NCI-H1092 (cell line): ENCODE results near the gene HSPA2.
"Not testable (repeated sequence)": the region's sequence is repeated elsewhere in the genome, so short reads cannot be mapped to it uniquely, and the experiment has no call there.

Source experiments
- DNase-seq: peaks from one replicate; lab custom pipeline; 2025; lab: John Stamatoyannopoulos, UW

The HSPA2 gene

DNA sequence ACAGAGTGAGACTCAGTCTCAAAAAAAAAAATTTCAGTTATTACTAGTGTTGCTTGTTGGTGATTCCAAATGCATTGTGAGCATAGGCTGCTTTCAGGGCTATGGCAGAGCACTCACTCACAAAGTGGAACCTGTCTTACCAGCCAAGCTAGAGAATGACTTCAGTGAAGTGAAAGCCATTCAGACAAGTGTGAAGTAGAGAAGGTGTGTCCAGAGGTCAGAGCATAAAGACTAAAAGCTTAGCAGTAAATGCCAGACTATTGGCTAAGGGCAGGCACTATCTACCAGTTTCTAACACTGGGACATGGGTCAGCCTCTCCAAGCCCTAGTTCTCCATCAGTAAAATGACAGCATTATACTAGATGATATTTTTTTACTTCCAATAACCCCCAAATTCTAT lies 21.9 kb downstream of the HSPA2 start:
- no peak for DNase-seq

DNA sequence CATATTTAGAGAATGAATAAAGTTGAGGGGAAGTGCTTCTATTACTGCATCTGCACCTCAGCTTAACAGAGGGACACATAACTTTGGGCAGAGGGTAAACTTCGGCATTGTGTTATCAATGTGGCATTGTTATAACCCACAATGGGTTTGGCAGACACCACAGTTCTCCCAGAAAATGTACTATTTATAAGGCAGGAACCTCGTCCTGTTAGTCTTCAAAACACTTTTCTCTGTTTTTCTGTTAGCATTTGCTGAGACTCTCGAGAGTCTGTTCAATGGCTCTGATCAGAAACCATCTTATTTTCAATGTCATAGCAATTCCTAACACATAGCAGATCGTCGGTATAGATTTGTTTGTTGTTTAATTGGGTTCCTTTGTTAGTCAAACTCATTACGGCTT lies 23.2 kb downstream of the HSPA2 start:
- no peak for DNase-seq

DNA sequence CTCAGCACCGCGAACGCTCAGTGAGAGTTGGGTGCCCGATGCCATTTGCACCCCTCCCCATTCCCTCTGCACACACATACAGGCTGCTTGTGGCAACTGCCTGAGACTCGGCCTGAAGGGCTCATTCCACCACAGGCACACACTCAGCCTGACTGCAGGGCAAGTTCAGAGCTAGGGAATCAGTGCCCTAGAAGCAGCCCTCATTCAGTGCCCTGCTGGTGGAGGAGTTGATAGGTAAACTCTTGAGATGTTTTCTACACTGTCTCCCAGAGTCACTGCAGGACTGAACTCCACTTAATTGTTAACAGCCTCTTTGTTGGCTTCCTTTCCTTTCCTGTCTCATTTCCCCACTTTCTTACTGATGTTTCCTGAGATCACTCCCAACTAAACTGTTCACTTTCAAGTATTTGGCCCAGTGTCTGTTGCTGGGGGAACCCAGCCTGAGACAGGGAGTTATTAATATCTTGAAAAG lies 26.1 kb downstream of the HSPA2 start:
- DNase-seq = no peak

DNA sequence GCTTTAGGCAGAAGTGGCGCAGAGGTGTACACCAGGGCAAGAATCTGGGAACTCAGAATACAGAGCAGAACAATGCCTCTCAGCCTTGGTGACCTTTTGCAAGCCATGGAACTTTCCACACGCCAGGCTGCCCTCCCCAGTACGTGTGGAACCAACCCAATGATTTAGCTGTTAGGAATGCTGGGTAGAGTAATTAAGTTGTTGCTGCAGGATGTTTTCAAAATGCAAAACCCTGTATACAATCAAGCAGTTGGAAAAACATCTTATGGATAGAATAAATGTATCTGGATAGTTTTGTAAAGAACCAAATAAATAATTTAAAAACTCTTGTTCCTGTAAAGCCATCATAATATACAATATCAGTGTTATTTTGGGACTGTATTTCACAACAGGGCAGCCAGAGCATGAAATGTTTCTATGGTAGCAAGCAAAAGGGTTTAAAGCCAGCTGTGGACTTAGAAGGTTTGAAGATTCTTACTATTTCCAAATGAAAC lies 28.6 kb downstream of the HSPA2 start:
- no peak for DNase-seq

DNA sequence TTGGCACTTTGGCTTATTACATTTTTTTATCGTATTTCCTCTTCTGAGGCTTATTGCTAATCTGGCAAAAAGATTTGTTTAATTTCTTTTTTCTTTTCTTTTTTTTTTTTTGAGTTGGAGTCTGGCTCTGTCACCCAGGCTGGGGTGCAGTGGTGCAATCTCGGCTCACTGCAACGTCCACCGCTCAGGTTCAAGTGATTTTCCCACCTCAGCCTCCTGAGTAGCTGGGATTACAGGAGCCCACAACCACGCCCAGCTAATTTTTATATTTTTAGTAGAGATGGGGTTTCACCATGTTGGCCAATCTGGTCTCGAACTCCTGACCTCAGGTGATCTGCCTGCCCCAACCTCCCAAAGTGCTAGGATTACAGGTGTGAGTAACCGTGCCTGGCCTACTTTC lies 29.1 kb downstream of the HSPA2 start:
- DNase-seq = not testable (repeated sequence)

DNA sequence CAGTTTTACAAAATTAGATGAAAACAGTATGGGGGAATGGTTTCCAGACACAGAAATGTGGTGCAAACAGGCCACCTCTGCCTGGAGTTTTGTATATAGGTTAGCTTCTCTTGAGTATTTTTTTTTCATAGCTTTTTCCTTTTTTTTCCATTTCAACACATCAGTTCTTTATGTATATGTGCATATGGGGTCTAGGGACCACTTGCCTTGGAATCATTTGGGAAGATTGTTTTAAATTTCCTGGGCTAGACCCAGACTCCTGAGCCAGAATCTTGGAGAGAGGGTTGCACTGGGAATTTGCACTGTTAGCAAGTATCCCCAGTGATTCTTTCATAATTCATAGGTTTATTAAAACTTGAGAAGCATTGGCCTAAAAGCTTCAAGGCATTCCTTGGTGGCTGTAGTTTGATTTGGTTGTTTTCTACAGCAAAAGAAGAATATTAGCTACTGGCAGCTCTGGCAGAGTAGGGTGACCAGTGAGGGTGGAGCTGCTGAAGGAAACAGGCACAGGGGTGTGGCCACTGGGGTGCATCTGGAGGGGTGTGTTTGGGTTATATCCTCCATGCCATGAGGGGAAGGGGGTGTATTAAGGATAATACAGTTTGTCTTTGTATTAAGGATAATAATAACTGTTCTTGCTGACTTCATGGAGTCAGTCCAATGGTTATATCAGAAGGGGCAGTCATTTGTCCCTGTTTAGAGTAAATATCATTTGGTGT lies 32.0 kb downstream of the HSPA2 start:
- no peak for DNase-seq

DNA sequence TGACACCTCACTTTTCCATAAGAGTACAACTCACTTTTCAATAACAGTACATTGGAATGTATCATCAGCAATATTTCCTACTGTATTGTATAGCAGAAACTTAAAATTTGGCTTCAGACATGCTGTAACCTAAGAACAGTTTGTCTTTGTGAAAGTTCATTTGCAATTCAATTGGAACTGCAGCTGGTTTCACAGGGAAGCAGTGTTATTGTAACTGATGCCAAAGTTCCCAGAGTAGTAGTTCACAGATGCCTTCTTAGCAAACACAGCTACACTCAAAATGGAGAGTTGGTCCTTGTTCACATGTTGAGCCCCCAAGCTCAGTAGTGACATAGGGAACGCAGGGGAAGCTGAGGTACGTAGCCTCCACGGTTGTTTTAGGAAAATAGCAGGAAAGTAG lies 32.6 kb downstream of the HSPA2 start:
- no peak for DNase-seq

DNA sequence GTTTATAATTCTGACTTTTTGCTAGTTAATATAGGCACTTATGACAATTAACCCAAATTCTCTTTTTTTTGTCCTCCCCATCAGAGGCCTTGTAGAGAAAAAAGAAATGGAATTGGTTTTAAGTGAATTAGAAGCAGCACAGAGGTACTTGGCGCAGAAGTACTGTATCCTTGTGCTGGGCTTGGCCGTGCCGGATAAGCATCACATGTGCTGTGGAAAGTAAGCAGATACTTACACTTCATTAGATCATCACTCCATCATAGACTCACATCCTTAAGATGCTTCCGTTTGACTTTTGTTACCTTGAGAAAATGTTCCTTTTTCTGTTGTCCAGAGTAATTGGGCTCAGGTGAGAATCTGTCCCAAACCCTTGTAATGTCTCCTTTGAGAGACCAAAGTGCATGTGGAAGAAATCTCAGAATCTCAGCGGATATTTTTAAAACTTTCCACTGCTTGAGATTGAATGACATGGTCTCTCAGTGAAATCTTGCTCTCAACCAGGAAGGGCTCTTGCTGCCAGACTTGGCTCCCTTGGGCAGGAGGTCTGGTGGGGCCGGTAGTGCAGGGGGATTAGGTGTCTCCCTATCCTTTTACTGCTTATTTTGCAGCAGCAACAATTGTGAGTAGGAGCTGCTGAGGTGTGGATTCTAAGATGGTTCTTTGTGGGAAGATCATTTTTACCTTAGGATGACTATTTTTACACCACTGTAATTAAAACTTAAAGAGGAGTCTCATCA lies 34.0 kb downstream of the HSPA2 start:
- DNase-seq = no peak

DNA sequence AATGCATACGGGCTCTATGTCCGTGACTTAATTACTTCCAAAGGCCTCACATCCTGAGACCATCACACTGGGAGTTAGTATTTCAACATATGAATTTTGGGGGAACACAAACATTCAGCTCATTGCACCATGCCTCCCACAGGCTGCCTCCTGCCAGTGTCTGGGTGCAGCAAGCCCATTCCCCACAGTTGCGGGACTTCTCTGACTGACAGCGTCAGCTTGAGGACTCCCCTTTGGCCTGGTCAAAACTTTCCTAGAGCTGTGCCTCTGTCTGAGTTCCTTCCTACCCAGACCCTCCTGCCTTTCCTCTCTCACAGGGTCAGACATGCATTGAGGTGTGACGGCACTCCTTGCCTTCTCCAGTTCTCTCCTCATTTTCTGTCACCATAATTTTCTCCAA lies 36.7 kb downstream of the HSPA2 start:
- no peak for DNase-seq

DNA sequence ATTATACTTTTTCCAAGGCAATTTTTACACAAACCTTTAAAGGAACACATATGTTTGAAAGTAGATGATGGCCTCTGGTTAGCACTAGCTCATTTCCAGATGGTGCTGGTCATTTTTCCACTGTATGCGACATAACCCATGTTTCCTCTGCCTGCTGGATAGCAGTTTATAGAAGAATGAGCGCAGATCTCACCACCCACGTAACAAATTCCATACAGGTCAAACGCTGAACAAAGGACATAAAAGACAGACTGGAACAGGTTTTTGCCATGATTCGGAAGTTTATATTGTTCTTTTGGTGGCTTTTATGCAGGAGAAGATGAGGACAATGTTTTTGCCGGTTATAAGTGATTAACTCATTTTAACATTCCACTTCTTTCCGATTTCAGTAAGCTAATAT lies 39.9 kb downstream of the HSPA2 start:
- DNase-seq = no peak

DNA sequence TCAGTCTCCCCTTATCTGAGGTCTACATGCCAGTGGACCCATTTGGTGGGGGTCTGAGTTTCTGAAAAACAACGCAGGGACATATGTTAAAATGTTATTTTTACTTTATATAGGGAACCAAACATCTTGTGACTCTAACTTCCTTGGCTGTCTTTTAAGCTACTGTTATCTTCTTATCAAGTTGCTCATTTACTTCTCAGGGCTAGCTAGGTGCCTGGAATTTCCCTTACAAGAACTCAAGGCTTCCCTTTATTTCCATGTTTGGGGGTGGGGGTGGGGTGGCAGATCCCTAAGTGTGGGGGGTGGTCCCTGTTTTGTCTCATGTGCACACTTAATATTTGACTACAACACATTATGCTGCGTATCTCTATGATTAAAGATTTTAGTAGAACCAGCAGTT lies 40.8 kb downstream of the HSPA2 start:
- DNase-seq = no peak

DNA sequence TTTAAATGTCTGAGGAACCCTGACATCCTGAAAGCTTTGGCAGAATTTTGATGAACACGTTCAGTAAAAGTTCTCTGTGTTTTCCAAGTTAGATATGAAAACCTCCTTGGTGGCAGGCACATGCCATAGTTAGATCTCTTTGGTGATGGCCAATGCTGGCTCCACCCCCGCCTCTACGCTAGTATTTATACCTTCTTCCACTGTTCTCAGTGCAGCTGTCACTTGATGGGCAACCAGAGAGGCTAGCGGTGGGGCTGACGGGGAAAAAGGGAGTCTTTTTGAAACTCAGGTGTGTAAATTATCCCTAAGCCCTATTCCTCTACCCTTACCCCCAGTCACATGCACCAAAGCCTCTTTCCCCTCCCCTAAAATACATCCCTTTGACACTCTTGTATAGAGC lies 41.3 kb downstream of the HSPA2 start:
- no peak for DNase-seq

DNA sequence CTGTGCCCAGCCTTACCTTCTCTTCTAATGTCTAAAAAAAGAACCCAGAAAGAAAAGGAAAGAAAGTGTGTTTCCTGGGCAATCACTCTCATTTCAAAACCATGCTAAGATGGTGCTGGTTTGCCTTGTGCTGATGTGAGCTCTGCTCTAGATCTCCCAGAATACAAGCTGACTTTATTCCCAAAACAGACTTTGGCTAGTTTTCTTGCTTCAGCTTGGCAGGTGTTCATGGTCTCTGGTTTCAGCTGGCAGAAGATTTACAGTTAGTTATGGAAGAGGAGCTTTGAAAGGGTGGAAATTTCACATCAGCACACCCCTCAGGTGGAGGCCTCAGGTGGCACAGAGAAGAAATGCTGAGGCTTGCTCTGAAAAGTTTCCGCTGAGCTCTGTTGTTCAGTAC lies 43.6 kb downstream of the HSPA2 start:
- no peak for DNase-seq

DNA sequence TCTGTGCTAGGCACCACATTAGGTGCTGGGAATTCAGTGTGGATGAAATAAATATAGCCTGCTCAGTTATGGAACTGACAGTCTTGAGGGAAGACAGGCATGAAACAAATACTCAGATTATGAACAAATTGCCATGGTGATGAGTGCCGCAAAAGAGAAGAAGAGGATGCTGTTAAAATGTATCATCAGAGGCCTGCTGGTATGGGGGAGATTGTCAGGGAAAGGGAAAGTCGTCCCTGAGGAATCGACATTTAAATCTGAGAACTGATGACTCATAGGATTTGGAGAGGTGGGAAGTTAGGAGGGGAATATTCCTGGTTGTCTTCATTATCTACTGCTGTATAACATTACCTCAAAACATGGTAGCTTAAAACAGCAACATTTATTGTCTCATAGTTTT lies 51.3 kb downstream of the HSPA2 start:
- no peak for DNase-seq
